Activated effector memory CD4-positive, alpha-beta T cell treated with Interleukin-2 at 50 U/mL for 16 hours (primary cell): Measurements from ENCODE around the gene TBC1D22A.

Experiments used
- DNase-seq: peaks from one replicate; pipeline ENCODE4 v3.0.0-alpha.2; 2020

Gene TBC1D22A

DNA sequence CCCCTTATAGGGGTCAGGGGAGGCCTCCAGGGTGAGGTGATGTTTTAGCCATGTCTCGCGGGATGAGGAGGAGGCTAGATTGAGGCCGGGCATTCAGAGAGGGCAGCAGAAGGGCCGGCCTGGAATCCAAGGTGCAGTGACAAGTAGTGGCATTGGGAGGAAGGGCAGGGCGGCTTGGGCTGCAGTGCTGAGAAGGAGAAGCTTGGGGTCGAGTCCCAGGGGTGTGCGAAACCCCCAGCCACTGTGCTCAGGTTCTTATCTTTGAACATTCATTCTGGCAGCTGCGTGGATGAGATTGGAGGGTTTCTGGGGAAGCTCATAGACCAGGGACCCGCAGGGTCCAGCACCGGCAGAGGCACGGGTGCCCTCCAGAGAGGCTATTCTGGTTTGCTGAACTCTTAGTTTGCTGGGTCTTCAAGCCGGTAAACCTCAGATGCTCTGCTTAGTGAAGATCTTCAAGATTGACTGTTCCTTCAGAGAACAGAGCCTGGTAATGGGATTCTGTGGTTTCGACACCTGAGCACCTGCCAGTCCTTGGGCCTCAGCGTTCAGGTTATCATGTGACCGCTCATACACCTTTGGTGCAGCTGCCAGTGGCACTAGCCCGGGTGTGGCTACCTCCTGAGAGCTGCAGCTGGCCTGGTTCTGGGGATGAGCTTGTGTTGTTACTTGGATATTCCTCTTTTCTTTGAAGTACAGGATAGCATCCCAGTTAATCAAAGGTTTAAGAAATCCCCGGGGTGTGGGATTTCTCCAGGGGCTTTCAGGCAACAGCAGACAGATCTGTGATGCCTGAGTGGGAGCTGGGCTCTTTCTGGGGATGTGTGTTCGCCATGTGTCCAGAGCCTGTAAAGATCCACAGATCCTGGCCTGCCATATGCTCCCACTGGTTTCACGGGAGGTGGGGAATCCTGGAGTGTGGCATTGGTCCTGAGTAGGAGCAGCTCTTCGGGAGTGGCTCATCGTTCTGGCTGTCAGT is 152.8 kb downstream of the TBC1D22A start:
- DNase-seq, result no peak

DNA sequence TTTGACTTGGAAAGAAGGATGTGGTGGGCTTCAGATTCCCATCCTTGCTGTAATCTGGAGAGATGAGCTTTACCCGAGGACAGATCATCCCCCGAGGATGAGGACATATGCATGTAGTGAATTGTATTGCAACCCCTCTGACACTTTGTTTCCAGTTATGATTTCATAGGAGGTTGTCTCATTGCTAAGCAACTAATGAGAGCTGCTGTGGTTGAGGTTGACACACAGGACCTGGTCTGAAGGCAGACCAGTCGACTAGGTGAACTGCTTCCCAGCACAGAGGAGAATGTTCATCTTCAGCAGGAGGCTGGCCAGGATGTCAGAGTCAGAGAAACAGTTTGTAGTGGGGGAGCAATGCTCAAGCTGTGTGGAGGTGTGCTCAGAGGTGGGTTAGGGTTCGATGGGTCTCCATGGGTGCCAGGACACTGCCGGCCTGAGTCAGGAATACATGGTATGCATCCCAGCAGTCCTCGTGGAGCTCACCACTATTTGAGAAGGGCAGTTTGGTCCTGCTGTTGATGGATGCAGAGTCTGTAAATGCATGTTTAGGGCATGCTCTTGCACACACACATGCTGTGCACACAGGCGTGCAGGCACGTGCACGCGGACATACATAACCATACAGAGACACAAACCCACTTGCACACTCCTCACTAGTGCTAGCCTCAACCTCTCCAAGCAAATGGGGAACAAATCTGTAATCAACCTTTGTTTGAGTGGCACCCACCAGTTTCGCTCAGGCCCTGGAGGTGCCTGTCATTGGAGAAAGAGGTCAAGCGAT is 153.7 kb downstream of the TBC1D22A start:
- DNase-seq, result no peak

GRCh38 chr22:46916886-46917770 is 154.7 kb downstream of the TBC1D22A start:
- DNase-seq, result no peak

- no peak for DNase-seq
Measured at GRCh38 chr22:46917771-46918101, 155.3 kb downstream of the TBC1D22A start.

- no peak for DNase-seq
Measured at GRCh38 chr22:46918197-46918596, 155.7 kb downstream of the TBC1D22A start.

DNA sequence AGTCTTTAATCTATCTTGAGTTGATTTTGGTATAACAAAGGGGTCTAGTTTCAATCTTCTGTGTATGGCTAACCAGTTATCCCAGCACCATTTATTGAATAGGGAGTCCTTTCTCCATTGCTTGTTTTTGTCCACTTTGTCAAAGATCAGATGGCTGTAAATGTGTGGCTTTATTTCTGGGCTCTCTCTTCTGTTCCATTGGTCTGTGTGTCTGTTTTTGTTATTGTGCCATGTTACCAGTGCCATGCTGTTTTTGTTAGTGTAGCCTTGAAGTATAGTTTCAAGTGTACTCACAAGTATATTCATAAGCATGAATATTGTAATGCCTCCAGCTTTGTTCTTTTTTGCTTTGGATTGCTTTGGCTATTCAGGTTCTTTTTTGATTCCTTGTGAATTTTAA is 159.6 kb downstream of the TBC1D22A start:
- no peak for DNase-seq

DNA sequence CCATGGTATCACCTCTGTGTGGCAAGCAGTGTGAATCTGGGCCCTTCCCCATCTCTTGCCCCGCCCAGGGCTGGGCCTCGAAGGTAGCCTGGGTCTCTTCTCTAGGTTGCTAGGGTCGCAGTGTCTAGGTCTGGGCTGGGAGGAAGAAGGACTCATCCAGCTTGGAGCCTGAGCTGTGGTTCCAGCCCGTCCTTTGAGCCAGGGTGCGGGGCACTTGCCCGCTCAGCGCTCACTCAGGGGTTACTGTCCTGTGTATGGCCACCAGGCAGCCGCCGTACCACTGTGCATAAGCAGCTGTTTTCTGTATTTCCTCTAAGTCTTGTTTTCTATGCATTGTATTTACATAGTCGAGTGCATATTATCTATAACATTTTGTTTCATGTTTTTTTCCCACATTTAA is 160.9 kb downstream of the TBC1D22A start:
- no peak for DNase-seq

- DNase-seq, result no peak
Measured at GRCh38 chr22:46925818-46926217, 163.4 kb downstream of the TBC1D22A start.

DNA sequence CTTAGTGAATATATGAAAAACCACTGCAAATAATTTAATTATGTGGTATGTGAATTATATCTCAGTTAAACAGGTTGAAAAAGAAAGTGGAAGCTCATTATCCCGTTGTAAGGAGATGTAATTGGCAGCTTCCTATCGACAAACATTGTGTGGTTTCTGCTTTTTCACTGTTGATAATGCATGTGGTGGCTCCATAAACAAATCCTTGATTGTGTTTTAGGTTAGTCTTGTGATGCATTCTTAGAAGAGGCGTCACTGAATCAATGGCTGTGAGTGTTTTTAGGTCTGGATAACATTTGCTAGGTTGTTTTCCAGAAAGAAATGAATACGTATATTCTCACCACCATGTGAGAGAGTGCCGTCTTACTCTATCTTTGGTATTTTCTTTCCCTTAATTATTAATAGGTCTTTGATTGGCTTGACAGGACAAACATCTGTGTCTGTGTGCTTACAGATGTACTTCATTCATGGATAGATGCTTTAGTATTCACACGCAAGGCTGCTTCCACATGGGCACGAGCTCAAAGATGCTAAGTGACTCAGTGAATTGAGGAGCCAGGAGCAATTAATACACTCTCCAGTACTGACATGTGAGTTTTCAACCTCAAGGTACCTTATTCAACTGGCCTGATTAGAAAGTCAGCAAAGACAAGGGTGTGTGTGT is 166.7 kb downstream of the TBC1D22A start:
- no peak for DNase-seq

DNA sequence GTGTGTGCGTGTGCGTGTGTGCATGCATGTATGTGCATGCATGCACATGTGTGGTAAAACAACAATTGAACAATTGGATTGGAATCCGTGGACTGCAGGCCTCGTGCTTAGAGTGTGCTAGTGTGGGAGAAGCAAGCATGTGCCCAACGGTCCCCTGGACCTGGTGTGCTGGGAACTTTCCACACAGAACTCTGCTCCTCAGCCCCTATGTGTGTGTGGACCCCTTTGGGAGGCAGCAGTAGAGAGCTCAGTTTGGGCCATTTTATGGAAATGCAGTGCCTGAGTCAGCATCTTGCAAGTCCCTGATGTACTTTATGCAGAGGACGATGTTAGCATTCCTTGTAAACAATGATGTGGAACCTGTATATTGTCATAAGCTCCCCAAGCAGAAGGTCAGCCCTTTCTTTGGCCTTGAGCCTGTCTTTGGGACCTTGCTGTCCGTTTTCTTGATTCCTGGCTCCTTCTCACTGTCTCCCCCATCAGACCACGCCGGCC is 167.3 kb downstream of the TBC1D22A start:
- no peak for DNase-seq

DNA sequence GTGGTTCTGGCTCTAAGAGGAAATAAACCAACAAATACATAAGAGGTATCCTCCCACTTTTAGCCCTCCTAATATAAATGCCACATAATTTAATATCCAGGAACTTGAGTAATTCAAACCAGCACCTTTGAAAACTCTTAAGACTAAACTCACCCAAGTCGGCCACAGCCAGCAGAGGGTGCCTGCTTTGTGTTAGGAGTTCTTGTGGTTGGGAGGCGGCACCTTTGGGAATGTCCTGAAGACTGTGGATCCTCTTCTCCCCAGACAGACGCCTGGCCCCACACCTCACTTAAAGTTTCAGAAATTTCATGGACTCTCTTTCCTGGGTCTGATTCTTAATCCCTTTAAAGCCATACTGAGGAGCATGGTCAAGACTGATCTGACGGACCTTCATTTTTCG is 169.0 kb downstream of the TBC1D22A start:
- DNase-seq, result no peak

GRCh38 chr22:46931881-46932280 is 169.4 kb downstream of the TBC1D22A start:
- DNase-seq, result no peak

DNA sequence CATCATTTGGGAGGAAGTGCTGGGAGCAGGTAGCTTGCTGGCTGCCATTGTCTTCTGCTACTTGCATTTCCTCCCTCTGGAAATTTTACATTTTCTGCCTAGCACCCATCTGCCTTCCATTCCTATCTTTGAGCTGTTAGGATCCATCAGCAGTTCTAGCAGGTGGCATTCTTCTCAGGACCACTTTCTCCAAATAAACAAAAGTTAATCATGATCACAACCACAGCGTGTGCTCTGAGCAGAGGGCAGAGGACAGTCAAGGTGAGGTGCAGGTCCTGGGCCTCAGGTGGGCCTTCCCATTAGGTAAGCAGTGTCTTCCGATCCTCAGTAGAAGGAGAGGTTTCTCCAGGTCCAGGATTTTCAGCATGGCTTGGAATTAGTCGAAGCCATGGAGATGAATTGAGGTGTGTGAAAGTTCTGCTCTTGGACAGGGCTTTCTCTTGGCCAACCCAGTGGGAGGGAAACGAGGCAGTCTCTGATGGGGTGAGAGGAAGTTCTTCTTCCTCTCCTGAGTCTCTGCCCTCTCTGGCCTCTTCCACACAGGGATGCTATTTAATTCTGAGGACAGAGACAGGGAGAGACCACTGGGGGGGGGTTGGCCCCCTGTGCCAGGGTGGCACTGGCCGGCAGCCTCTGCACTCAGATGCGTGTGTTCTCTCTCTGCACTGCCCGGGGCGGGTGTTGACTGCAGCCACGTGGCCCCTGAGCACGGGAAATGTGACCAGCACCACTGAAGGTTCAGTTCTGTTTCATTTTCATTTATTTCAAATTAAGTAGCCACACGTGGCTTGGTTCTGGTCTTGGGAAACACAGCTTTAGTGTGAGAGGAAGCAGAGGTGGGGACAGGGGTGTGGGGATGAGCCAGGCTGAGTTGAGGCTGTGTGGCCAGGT is 170.8 kb downstream of the TBC1D22A start:
- DNase-seq, result no peak

DNA sequence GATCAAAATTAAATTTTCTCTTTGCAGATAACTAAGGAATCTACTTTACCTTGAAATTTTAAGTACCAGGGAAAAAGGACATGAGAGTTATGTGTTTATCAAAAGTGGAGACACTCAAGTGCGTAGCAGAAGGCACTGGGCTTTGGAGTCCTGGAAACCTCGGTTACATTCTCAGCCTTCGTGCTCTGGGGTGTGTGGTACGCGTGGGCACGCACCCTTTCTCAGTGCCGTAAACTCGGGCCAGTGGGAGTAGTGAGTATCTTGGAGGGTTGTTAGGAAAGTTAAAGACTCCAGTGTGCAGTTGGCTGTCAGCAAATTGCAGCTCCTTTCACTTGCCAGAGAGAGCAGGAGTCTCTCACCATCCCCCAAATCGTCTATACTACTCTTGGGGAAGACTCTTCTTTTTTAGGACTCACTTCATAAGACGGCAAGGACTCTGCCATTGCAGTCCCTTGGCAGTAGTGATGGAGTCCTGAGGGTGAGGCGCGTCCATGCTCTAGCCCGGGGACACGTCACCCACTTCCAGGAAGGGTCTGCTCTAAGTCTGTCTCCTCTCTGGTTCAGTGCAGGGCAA is 171.8 kb downstream of the TBC1D22A start:
- DNase-seq, result no peak

GRCh38 chr22:46934746-46935491 is 172.5 kb downstream of the TBC1D22A start:
- DNase-seq, result no peak

GRCh38 chr22:46935506-46936377 is 173.3 kb downstream of the TBC1D22A start:
- DNase-seq, result no peak

DNA sequence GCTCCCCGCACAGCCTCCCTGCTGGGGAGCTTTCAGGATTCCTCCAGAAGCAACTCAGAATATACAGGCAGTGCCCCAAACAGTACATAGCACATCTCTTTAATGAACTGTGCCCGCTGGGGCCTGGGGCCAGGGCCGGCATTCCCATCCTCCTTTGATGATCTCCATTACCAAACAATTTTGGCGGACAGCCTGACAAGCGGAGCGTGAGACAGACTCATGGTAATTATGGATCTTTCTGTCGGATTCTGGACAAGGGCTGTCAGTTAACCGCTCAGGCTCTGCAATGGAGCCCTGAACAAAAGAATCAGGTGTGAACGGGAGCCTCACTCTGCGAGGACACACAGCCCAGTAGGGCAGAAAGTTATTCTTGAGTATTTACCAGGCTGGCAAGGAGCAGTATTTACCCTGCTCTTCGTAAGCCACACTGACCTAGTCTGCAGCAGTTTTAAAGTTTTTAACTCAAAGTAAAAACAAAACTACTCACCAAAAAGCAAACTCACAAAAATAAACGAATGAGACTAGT is 174.0 kb downstream of the TBC1D22A start:
- no peak for DNase-seq

DNA sequence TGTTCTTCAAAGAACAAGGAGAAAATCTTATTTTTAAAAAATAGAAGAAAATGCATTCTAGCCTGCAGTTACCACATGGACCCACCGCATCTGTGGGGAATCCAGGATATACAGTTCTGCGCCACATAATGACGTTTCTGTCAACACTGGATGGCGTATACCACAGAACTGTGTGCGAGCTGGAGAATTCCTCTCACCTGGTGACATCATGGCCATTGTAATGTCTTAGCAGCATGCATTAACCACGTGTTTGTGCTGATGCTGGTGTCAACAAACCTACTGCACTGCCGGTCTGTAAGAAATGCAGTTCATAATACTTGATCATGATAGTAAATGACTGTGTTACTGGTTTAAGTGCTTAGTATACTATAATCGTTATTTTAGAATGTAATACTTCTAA is 174.7 kb downstream of the TBC1D22A start:
- no peak for DNase-seq

- DNase-seq, result no peak
Measured at GRCh38 chr22:46937939-46938338, 175.5 kb downstream of the TBC1D22A start.
